Endothelial cell of hepatic sinusoid (primary cell): ENCODE data around the gene FIBCD1.

Experiments
- in situ Hi-C: cut with HindIII; loops from 2 replicates; pipeline ENCODE4 v1.10.0; 2017; ENCODE audit warnings: low sequenced_read_pairs

FIBCD1 gene, protein sequence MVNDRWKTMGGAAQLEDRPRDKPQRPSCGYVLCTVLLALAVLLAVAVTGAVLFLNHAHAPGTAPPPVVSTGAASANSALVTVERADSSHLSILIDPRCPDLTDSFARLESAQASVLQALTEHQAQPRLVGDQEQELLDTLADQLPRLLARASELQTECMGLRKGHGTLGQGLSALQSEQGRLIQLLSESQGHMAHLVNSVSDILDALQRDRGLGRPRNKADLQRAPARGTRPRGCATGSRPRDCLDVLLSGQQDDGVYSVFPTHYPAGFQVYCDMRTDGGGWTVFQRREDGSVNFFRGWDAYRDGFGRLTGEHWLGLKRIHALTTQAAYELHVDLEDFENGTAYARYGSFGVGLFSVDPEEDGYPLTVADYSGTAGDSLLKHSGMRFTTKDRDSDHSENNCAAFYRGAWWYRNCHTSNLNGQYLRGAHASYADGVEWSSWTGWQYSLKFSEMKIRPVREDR

DNA sequence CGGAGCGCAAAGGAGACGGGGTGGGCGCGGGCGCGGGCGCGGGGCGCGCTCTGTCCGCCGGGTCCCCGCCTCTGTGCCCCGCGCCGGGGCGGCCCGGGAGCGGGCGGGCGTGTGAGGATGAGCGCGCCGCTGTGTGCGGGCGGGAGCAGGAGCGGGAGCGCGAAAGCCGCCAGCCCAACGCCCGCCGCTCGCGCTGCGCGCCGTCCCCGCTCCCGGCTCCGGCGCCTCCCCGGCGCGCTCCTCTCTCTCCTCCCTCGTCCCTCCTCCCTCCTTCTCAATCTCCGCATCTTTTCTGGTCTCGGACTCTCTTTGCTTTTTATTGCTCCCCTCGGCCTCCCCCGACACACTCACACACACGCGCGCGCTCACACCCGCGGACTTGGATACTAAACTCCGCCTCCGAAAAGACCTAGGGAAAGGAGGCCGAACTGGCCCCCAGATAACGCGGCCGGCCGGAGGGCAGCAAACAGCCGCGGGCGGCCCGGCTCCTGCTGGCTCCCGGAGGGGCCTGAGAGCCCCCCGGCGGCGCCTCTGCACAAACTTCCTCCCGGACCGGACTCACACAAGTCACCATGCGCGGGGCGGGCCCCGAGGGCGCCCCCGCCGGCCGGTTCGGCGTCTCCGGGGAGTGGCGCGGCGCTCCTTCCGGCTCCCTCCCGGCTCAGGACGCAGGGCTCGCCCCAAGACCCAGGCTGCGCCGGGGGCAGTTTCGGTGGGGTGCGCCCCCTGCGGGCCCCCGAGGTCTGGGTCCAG, at the start of gene FIBCD1:
FIBCD1 (minus strand) TSS at position 596 of the 753 bp plus-strand sequence. CDS start 640 bp downstream, outside the sequence.
- in situ Hi-C loops = no loop called here

DNA sequence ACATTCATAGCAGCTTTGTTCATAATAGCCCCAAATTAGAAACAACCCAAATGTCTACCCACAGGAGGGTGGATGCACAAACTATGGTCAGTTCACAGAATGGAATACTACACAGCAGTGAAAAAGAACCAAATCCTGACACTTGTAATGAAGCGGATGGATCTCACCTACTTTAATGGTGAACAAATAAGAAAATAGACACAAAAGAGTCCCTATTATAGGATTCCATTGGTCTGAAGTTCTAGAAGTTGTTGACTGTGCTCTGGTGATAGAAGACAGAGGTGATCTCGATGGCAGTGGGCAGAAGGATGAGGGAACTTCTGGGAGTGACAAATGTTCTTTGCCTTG, 49.3 kb upstream of the FIBCD1 start:
- in situ Hi-C loops = no loop called here

DNA sequence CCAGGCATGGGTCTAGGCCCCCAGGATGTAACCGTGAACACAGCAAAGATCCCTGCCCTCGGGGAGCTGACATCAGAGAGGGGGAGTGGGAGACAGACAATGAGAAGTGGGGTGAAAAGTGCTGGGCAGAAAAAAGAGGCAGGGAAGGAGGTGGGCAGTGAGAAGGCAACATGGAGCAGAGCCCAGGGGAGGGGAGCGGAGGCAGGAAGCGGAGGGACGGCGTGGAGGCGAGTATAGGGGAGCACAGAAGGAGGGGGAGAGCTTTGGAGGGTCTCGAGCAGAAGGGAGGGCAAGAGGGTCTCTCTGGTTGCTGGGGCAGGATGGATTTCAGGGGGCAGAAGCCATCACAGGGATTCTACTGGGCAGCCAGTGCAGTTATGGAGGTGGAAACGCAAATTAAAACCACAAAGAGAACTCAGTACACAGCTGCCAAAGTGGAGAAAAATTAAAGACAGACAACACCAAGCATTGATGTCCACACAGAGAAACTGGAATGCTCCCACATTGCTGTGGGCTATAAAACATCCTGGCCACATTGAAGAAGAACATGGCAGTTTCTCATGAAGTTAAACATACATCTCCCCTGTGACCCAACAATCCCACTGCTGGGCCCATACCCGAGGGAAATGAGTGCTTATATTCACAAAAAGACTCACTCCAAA, 48.8 kb upstream of the FIBCD1 start:
- in situ Hi-C loops = no loop called here

DNA sequence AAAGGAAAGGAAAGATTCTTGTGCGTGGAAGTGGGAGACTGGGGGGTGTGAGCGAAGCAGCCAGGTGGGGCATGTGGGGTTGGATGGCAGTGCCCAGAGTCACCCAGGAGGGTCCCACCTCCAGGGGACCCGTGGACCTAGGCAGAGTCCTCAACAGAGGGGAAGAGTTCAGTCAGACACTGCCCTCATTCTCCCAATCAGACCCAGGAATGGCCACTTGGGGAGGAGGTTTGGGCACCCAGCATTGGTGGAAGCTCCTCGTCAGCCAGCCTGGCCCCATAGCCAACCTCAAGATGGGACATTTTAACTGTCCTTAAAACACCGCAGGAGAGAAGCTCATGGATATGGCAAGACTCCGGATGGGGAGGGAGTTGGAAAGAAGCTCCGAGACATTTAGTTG, 48.0 kb upstream of the FIBCD1 start:
- in situ Hi-C loops = no loop called here

DNA sequence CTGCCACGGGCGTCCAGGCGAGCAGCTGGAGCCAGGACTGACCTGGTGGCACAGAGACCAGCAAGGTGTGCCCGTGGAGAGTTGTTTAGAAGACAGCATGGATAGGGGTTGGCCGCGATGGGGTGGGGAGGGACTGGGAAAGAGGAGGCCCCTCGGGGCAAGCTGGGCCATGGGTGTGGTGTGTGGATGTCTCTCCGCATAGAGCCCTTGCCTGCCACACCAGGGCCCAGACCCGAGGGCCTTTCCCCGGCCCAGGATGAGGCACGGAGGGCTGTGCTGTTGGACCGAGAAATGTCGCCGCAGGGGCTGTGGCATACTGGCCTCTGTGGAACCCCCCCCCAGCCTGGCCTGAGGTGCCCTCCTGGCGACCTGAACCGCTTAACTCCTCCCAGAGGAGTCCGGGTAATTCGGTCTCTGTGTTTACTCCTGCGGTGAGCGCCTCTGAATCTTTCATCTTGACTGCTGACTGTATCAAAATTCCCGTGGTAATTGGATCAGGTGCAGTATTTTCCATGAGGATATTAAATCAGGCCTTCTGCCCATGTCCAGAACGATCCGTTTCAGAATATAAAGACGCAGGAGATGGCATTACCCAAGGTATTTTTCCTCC, 47.4 kb upstream of the FIBCD1 start:
- in situ Hi-C loops = no loop called here

DNA sequence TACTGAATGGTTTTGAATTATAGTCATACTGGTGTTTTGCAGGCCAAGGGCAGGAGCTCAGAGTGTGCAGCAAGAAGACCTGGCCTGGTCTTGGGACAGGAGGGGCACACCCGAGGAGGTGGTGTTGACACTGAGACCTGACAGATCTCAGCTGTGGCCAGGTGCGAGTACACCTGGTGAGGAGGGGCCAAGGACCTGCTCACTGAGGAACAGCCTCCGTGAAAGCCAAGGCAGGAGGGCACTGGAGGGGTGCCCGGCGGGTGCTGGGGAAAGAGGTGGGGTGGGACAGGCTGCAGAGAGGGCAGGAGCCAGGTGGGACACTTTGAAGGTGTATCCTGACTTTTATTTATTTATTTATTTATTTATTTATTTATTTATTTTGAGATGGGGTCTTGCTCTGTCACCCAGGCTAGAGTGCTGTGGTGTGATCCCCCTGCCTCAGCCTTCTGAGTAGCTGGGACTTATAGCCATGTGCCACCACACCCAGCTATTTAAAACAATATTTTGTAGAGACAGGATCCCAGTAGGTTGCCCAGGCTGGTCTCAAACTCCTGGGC, 46.6 kb upstream of the FIBCD1 start:
- in situ Hi-C loops = no loop called here

DNA sequence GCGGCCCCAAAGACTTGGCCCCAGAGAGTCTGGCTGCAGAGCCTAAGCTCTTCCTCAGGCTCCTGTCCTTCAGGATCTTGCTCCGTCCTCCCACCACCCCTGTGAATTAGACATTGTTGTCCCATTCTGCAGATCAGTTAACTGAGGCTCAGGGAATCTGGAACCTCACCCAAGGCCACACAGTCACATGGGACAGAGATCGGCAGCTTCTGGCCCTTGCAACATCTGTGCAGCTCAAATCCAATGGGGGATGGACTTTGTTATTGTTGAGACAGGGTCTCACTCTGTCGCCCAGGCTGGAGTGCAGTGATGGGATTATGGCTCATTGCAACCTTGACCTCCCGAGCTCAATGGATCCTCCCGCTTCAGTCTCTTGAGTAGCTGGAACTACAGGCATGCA, 46.0 kb upstream of the FIBCD1 start:
- in situ Hi-C loops = no loop called here

DNA sequence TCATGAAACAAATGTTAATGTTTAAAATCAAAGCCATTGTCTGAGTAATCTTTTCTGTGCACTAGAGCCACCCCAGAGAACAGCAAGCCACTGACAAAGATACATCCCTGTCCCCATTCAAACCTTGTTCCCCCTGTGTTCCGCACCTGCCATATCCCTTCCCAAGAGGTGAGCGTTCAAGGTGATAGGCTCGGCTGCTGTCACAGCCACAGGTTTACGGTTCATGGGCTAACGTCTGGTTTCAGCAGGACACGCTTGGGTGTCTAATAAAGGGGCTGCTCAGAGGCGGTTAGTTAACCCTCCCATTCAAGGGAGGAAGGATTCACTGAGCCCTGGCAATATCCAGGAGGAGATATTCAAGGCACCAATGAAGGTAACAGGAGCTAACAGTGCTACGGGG, 45.5 kb upstream of the FIBCD1 start:
- in situ Hi-C loops = loop anchor here (5.0 kb wide), 1 partner anchor 72 kb away; no protein-coding TSS in a partner anchor

DNA sequence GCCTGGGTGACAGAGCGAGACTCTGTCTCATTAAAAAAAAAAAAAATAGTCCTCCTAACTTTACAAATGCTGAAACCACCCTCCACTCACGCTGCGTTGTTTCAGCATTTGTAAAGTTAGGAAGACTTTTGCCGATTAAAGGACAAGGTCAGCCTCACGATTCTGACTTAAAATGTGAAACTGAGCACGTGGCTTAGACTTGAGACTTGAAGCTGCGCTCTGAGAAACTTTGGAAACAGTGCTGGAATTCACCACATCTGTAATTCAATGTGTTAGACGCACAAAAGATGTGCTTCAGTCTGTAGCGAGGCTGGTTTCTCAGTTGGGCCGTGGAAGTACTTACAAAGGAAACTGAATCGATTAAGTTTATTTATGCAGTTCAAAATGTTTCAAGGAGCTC, 44.9 kb upstream of the FIBCD1 start:
- in situ Hi-C loops = loop anchor here (5.0 kb wide), 1 partner anchor 72 kb away; no protein-coding TSS in a partner anchor

DNA sequence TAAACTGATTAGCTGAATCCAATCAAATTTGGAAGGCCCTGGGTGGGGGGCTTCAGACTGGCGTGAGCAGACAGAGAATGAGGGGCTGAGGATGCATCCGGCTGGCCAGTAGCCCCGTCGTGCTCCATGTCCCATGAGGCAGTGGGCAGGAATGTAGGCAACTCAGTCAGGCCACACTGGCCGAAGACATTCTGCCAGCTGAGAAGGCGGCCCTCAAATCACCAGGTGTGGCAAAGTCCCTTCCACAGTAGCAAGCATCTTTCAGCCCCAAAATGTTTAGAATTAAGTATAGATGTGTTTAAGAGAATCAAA, 44.3 kb upstream of the FIBCD1 start:
- in situ Hi-C loops = loop anchor here (5.0 kb wide), 1 partner anchor 71 kb away; no protein-coding TSS in a partner anchor

DNA sequence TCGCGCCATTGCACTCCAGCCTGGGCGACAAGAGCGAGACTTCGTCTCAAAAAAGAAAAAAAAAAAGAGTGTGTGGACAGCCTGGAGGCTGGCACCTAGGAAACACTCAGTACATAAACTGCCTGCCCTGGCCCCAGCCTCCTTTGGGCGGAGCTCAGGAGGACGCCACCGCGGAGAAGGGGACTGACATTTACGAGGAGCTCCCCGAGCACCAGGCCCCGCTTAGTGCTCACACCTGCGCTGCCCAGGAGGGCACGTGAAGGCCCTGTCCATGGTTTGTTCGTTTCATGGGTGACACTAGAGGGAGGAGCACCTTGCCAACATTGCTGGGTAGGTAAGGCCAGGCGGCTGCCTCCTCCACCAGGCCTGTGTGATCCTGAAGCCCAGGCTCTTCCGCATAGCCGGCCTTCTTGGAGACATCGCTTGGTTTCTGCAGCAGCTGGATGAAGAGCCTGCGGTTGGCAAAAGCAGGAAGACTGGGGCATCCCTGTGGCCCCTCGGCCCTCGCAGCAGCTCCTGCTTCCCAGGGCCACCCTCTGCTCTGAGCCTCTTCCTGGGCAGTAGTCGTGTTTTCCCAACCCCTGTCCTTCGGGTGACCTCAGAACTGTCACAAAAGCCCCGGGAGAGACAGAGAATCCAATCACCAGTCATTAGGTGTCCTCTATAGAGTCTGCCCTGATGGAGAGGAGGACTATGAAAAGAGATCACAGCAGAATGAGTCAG, 43.8 kb upstream of the FIBCD1 start:
- in situ Hi-C loops = loop anchor here (5.0 kb wide), 1 partner anchor 70 kb away; no protein-coding TSS in a partner anchor

DNA sequence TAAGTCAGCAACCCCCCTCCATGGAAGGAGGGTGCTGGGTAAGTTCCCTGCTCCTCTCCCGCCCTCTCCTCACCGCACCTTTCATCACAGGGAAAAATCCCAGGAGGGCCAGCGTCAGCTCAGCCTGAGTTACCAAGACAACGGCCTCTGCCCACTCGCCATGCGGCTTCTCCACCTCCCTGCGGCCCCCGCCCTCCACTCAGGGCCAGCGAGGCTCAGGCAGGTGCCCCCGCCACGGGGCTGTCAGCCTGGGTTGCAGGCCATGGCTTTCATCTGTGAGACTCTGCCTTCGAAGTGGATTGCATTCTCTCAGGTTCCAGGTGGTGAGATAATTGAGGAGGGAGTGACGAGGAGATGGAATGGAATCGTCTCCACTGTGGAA, 42.7 kb upstream of the FIBCD1 start:
- in situ Hi-C loops = loop anchor here (5.0 kb wide), 1 partner anchor 69 kb away; no protein-coding TSS in a partner anchor

DNA sequence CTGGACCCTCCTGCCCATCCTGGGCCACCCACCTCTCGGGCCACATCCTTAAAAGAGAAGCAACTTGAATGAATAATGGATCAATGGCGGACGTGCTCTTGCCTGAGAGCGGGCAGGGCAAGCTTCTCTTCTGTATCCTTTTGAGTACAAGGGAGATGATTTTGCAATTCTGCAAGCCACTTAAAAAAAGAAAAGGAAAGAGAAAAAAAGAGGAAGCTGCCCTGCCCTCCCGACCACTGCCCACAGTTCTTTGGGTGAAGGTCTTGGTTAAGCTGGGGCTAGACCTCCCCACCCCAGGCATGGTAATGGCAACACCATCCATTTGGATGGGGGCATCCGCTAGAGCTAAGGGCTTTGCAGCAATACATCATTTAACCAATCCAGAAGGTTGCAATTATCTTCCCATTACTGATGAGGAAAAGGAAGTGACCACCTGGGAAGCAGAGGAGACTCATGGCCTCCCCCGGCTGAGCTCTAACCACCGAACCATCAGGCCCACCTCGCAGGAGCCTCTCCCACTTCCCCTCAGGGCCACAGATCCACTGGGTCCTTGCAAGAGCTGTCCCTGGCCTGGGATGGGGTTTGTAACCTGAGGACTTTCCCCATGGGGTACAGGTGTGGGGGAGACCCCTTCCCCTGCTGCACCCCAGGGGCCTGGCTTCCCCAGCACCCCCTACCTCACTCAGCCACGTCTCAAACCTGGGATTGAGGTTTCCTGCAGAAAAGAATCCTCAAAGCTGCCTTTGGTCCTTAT, 42.1 kb upstream of the FIBCD1 start:
- in situ Hi-C loops = loop anchor here (5.0 kb wide), 1 partner anchor 69 kb away; no protein-coding TSS in a partner anchor

DNA sequence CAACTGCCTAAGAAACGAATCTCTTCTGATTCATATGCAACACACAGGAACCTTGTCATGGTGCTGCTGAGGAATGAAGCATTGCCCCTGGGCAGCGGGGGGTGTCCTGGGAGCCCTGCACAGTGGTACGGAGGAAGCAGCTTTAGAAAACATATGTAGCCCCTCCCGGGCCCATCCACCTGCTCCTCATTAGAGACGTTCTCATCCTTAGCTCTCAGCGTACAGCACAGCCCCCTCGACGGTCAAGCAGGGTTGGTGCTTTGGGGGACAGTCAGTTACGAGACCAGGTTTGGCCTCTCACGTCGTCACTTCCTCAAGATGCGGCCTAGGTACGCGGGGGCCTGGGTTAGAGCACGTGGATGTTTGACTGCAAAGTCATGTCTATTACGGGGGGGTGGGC, 41.5 kb upstream of the FIBCD1 start:
- in situ Hi-C loops = loop anchor here (5.0 kb wide), 1 partner anchor 68 kb away; no protein-coding TSS in a partner anchor

DNA sequence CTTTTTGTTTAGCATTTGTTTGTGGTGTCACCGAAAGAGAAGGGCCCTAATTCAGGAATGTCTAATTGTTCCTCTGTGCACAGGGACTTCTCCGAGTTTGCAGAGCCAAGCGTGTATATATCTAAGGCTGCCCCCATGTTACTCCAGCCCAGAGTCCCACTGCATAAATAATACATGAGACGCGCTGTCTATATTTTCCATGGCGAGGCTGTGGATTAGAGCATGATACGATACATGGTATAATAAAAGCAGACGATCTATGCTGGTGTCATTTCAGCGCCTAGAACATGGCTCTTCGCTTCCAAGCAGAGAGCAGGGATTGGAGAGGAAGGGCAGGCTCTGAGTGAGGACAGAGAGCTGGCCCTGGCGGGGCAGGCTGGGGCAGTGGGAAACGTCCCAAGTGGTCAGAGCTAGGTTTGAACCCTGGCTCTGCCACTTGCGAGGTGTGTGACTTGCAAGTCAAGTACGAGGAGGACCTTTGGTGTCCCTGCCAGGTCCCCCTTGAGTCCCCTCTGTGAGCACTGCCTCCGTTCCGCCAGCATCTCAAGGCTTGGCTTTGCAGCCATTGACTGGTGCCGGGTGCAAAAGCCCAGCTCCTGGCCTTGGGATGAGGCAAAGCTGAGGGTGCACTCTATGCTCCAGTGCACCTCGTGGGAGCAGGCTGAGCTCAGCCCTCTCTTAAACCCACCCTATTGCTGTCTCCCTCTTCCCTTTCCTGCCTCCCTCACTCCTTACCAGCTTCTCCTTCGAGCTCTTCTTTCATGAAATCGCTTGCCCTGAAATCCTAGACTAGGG, 40.7 kb upstream of the FIBCD1 start:
- in situ Hi-C loops = loop anchor here (5.0 kb wide), 1 partner anchor 67 kb away; no protein-coding TSS in a partner anchor

DNA sequence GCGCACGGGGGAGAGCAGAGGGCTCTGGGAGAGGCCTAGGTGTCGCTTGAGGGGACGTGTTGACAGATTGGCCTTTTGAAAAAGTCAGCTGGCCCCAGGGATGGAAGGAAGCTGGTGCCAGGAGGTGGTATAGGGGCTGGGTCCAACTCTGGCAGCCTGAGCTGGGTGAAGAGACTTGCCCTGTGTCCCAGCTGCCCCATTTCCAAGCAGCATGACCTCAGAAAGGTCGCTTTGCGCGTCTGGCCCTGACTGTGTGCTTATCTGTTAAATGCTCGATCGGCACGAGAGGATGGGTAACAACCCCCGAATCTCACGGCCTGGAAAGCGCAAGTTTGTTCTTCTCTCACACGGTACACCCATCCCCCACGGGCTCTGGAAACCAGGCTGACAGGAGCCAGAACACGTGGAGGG, 38.8 kb upstream of the FIBCD1 start:
- in situ Hi-C loops = no loop called here

DNA sequence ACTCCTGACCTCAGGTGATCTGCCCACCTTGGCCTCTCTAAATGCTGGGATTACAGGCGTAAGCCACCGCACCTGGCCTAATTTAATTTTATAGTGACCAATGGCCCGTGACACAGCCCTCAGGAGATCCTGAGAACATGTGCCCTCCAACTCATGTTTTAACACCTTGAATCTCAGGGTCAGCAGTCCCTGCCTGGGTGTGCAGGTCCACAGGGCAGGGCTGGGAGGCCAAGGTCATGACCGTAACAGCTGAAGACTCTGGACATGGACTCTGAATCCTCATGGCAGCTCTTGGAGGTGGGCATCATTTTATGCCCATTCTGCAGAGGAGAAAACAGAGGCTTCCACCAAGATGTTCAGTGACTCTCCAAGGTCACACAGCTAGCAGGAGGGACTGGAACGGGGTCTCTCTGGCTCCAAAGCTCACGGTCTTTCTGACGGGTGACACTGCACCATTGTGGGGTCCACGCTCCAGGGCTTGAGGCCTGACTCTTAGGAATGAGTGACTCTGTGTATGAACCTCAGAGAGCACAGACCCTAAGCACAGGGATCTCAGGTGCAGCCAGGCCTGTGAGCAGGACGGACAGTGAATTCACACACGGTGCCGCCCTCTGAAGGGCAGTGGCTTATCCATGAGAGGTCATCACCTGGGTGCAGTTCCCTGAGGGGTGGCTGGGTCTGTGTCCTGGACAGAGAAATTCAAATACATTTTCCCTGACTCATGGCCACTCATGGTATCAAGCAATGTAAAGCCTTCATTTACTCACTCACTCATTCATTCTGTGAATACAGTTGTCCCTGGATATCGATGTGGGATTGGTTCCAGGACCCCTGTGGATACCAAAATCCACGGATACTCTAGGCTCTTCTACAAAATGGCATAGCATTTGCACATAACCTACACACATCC, 37.1 kb upstream of the FIBCD1 start:
- in situ Hi-C loops = no loop called here
